HG02798 (cell line): Measurements from ENCODE around the gene TVP23B.
"Not testable (repeated sequence)": the region's sequence is repeated elsewhere in the genome, so short reads cannot be mapped to it uniquely, and the experiment has no call there.

Experiments
- ATAC-seq: cut with Tn5 transposase; IDR thresholded peaks from one replicate; pipeline ENCODE4 v1.9.1; 2021; ENCODE audit warnings: mild to moderate bottlenecking; ENCODE audit not compliant: unreplicated experiment, poor library complexity

Gene TVP23B

GRCh38 chr17:18780991-18781718 is at the start of gene TVP23B:
Gene TVP23B (plus strand): TSS chr17:18781183. CDS start chr17:18781294, 111 bp downstream.
- ATAC-seq = peak; percentile 99

- not testable (repeated sequence) for ATAC-seq
These were observed 48.5 kb upstream of the TVP23B start for GRCh38 chr17:18732438-18732837.

- ATAC-seq = not testable (repeated sequence)
These were observed 47.6 kb upstream of the TVP23B start for GRCh38 chr17:18733350-18733749.

DNA sequence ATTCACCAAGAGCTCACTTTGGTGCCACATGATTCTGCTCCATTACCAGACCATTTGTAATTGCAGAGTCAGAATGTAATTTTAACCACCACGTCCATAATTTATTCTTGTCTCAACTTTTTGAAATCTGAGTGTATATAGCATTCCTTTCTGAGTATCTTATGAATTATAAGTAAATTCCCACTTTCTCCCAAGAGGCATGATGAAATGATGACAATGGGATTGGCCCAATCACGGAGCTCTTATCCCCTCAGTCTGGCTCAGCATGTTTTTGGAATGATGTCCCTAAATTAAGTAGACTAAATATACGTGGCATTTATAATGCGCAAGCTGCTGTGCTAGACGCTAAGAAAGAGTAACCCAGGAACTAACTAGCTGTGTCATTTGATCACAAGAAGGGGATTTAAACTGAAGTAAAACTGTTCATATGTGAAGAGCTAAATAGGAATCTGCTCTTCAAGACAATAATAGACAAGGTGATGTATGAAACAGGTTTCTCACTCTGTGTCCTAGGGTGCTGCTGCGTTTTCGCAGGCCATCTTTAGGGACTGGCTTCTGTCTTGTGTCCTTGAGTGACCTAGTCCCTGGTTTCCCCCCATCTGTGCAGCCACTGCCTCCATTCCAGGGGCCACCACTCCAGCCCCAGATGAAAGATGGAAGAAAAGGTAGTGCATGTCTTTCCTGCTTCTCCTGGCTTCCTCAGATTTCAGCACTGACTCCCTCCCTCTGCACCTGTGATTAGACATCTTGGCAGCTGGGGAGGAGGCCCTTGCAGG is 41.2 kb upstream of the TVP23B start:
- not testable (repeated sequence) for ATAC-seq

DNA sequence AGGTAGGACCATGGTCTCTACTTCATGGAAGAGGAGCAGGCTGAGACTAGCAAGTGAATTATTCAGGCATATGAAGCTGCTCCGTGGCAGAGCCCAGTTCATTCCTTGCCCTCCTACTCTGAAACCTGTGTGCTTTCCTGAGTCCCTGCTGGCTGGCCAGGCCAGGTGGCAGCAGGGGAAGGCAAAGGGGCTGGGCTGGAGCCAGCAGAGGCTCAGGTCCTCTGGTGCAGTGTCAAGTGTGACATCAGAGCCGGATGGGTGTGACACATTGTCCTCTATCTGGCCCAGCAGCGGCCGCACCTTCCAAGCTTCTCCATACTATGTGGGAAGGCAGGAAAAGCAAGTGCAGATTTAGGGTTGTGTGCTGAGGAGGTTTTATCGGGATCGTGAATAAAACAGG is 39.8 kb upstream of the TVP23B start:
- ATAC-seq = not testable (repeated sequence)

GRCh38 chr17:18743699-18744421 is 37.1 kb upstream of the TVP23B start, which contains the start of gene FBXW10:
Gene FBXW10 (plus strand): TSS chr17:18744054. CDS start chr17:18744245, 191 bp downstream.
- ATAC-seq = not testable (repeated sequence)

- ATAC-seq = not testable (repeated sequence)
These were observed 36.3 kb upstream of the TVP23B start for GRCh38 chr17:18744726-18745125.

GRCh38 chr17:18746551-18746950 is 34.4 kb upstream of the TVP23B start:
- not testable (repeated sequence) for ATAC-seq

- ATAC-seq = not testable (repeated sequence)
These were observed 33.5 kb upstream of the TVP23B start for GRCh38 chr17:18747501-18747900.

- ATAC-seq = not testable (repeated sequence)
These were observed 30.7 kb upstream of the TVP23B start for GRCh38 chr17:18750242-18750641.

GRCh38 chr17:18753829-18754409 is 27.1 kb upstream of the TVP23B start:
- ATAC-seq = not testable (repeated sequence)

GRCh38 chr17:18755969-18756368 is 25.0 kb upstream of the TVP23B start:
- not testable (repeated sequence) for ATAC-seq

GRCh38 chr17:18757368-18758044 is 23.5 kb upstream of the TVP23B start:
- ATAC-seq = not testable (repeated sequence)

GRCh38 chr17:18758344-18758743 is 22.6 kb upstream of the TVP23B start:
- ATAC-seq = not testable (repeated sequence)

GRCh38 chr17:18760221-18760620 is 20.8 kb upstream of the TVP23B start:
- ATAC-seq = not testable (repeated sequence)

DNA sequence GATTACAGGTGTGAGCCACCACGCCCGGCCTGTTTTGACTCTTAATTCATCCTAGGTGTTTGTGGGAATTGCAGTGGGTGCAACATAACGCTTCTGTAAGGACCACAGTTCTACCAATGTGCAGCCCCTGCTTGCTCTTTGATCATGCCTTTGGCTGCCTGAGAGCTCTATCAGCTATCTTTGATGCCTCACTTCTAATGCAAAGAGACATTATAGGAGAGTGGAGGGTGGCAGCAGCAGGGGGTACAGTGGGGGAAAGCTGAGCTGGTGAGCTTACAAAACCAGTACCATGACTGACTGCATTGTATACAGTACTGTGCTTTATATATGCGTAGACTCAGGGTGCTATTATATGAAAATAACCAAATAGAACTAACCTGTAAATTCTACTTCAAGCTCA is 10.4 kb upstream of the TVP23B start:
- not testable (repeated sequence) for ATAC-seq

GRCh38 chr17:18771066-18771465 is 9.9 kb upstream of the TVP23B start:
- not testable (repeated sequence) for ATAC-seq

DNA sequence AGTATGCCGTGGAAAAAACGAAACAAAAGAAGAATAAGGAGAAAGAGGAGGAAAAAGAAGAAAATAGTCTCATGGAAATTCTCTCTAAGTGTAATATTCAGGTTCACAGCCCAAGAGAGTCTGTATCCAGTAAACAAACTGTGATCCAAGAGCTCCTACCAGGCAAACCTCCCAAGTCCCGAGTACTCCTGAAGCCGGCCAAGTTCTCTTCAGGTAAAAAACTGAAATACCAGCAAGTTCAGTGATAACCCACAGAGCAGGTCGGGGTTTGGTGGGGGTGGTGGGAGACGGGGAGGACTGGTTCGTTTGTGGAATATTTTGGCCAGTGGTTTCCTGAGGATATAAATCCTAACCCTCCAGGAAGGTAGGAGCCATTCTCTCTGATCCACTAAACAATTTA is 8.5 kb upstream of the TVP23B start:
- ATAC-seq = no peak

GRCh38 chr17:18781805-18782204 is 822 bp downstream of the TVP23B start:
- not testable (repeated sequence) for ATAC-seq

GRCh38 chr17:18785933-18786332 is 5.0 kb downstream of the TVP23B start:
- not testable (repeated sequence) for ATAC-seq
